ENCODE data around the gene DNAJA4.

GRCh38 chr15:78312536-78312935 lies 48.2 kb downstream of the DNAJA4 start:
- TF ChIP-seq CTCF (conservative IDR thresholded peaks at IDR 0.05; ENCODE audit: low read length): no peak
- no peak for TF ChIP-seq EZH2phosphoT487 (IDR thresholded peaks at IDR 0.05; ENCODE audit: borderline replicate concordance)

All from Loucy (cell line).